ENCODE data around the gene DDAH1.

Gene DDAH1

GRCh38 chr1:85407746-85408377 lies 57.1 kb downstream of the DDAH1 start:
- no peaks in the 10 kb centered on the region for H4K20me1 ChIP-seq (ENCODE audit: low read depth, low read length)
- H3F3A ChIP-seq (ENCODE audit: insufficient read depth), result no peaks in the 10 kb centered on the region
- H3K9me2 ChIP-seq (replicated peaks; ENCODE audit: insufficient read depth, low read length), result no peaks in the 10 kb centered on the region
- H2AFZ ChIP-seq (ENCODE audit: low read depth, low read length, severe bottlenecking), result no peak overlapping the region
- H3K27me3 ChIP-seq (ENCODE audit: low read length), result no peaks in the 10 kb centered on the region
- H3K9me3 ChIP-seq (ENCODE audit: insufficient read depth, low read length), result no peaks in the 10 kb centered on the region
- H3K27ac ChIP-seq (ENCODE audit: low read depth, low read length), result no peak overlapping the region
- no peak overlapping the region for H3K4me2 ChIP-seq (ENCODE audit: low read depth, low read length, poor library complexity, severe bottlenecking)
- H3K9ac ChIP-seq (ENCODE audit: low read length), result no peak overlapping the region
- no peaks in the 10 kb centered on the region for H3K79me2 ChIP-seq (ENCODE audit: insufficient read depth, low read length)
- no peaks in the 10 kb centered on the region for H3K36me3 ChIP-seq (ENCODE audit: low read length)
- TF ChIP-seq CTCF (IDR thresholded peaks at IDR 0.05; ENCODE audit: insufficient read depth, low read length, poor library complexity, severe bottlenecking), result no peak
- no peak overlapping the region for H3K4me3 ChIP-seq (ENCODE audit: insufficient read depth, low read length, poor library complexity, severe bottlenecking)

GRCh38 chr1:85406887-85407533 lies 57.9 kb downstream of the DDAH1 start:
- no peak for TF ChIP-seq CTCF (IDR thresholded peaks at IDR 0.05; ENCODE audit: insufficient read depth, low read length, poor library complexity, severe bottlenecking)
- no peak for TF ChIP-seq EZH2phosphoT487 (conservative IDR thresholded peaks at IDR 0.05; ENCODE audit: low read length)

GRCh38 chr1:85406081-85406480 lies 58.9 kb downstream of the DDAH1 start:
- H3K27ac ChIP-seq (ENCODE audit: low read depth, low read length), result no peak overlapping the region
- H3K9me2 ChIP-seq (replicated peaks; ENCODE audit: insufficient read depth, low read length), result no peaks in the 10 kb centered on the region
- H3K9ac ChIP-seq (ENCODE audit: low read length), result no peak overlapping the region
- no peaks in the 10 kb centered on the region for H4K20me1 ChIP-seq (ENCODE audit: low read depth, low read length)
- no peak overlapping the region for H2AFZ ChIP-seq (ENCODE audit: low read depth, low read length, severe bottlenecking)
- TF ChIP-seq CTCF (IDR thresholded peaks at IDR 0.05; ENCODE audit: insufficient read depth, low read length, poor library complexity, severe bottlenecking) (no peak), EZH2phosphoT487 (conservative IDR thresholded peaks at IDR 0.05; ENCODE audit: low read length) (no peak)
- no peaks in the 10 kb centered on the region for H3K9me3 ChIP-seq (ENCODE audit: insufficient read depth, low read length)
- H3K4me3 ChIP-seq (ENCODE audit: insufficient read depth, low read length, poor library complexity, severe bottlenecking), result no peak overlapping the region
- no peaks in the 10 kb centered on the region for H3K79me2 ChIP-seq (ENCODE audit: insufficient read depth, low read length)
- H3K27me3 ChIP-seq (ENCODE audit: low read length), result no peaks in the 10 kb centered on the region
- H3K4me2 ChIP-seq (ENCODE audit: low read depth, low read length, poor library complexity, severe bottlenecking), result no peak overlapping the region
- H3F3A ChIP-seq (ENCODE audit: insufficient read depth), result no peaks in the 10 kb centered on the region
- H3K36me3 ChIP-seq (ENCODE audit: low read length), result no peaks in the 10 kb centered on the region

More at GRCh38 chr1:85406887-85407533, 57.9 kb downstream of the DDAH1 start:
- H4K20me1 ChIP-seq (ENCODE audit: low read depth, low read length), result no peaks in the 10 kb centered on the region
- no peaks in the 10 kb centered on the region for H3K27me3 ChIP-seq (ENCODE audit: low read length)
- no peak overlapping the region for H3K27ac ChIP-seq (ENCODE audit: low read depth, low read length)
- H3K36me3 ChIP-seq (ENCODE audit: low read length), result no peaks in the 10 kb centered on the region
- no peak overlapping the region for H3K4me2 ChIP-seq (ENCODE audit: low read depth, low read length, poor library complexity, severe bottlenecking)
- H3K9ac ChIP-seq (ENCODE audit: low read length), result no peak overlapping the region
- no peak overlapping the region for H3K4me3 ChIP-seq (ENCODE audit: insufficient read depth, low read length, poor library complexity, severe bottlenecking)
- no peaks in the 10 kb centered on the region for H3K9me3 ChIP-seq (ENCODE audit: insufficient read depth, low read length)
- H3F3A ChIP-seq (ENCODE audit: insufficient read depth), result no peaks in the 10 kb centered on the region
- no peak overlapping the region for H2AFZ ChIP-seq (ENCODE audit: low read depth, low read length, severe bottlenecking)
- H3K9me2 ChIP-seq (replicated peaks; ENCODE audit: insufficient read depth, low read length), result no peaks in the 10 kb centered on the region
- H3K79me2 ChIP-seq (ENCODE audit: insufficient read depth, low read length), result no peaks in the 10 kb centered on the region

Measured in SU-DHL-6 (cell line).